Measurements from ENCODE around the gene PI4KA. TPM values are rescaled to one million over a fixed set of nuclear protein-coding genes. Genes with fewer than 3 reads are reported as not detected.

PI4KA gene
- 42.2 and 48.0 TPM in 2 replicates for polyA plus RNA-seq
- 67.2 and 83.7 TPM in 2 replicates for polyA minus RNA-seq

DNA sequence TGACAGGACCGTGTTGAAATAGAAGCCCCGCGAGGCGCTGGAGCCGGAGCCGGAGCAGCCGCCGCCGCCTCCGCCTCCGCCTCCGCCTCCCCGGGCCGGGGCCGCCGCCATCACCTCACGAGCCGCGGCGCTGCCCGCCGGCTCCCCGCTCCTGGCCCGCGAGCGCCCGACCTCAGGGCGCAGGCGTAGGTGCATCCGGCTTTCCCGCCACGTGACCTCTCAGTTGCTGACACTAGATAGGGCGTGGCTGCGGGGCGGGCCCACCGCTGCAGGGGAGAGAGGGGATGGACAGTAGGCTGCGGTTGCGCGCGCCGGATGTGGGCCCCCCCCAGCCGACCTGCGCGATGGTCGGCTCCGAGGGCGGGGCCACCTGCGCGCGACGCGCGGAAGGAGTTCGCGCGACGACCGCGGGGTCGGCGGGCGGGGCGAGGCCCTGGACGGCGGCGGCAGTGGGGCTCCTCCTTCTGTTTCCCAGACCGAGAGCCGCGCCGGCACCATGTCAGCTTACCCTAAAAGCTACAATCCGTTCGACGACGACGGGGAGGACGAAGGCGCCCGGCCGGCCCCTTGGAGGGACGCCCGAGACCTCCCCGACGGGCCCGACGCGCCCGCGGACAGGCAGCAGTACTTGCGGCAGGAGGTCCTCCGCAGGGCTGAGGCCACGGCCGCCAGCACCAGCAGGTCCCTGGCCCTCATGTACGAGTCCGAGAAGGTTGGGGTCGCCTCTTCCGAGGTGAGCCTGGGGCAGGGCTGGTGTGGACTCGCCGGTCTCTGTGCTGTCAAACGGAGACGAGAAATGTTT, at the start of gene PI4KA, which contains the start of gene SNAP29:
TSS of gene PI4KA (minus strand) at position 197 of the 802 bp plus-strand sequence. CDS start at position 111, 86 bp downstream.
TSS of gene SNAP29 (plus strand) at position 393 of the 802 bp plus-strand sequence. CDS start at position 497, 104 bp downstream.
- Histone ChIP-seq H3K9me2 (ENCODE audit: insufficient read depth, low read length) (no peaks in the 10 kb centered on the region), H3K4me2 (ENCODE audit: low read length) (peak within 1 kb of the TSS; percentile 66), H3F3A (ENCODE audit: insufficient read depth, low read length, poor library complexity, severe bottlenecking) (peaks cover 5% of the 10 kb centered on the region), H3K36me3 (ENCODE audit: insufficient read depth, low read length) (no peaks in the 10 kb centered on the region), H3K4me3 (ENCODE audit: low read length) (peak within 1 kb of the TSS; percentile 83), H3K27ac (ENCODE audit: low read length) (peak within 1 kb of the TSS; percentile 95), H3K9ac (ENCODE audit: low read length) (peak within 1 kb of the TSS; percentile 94), H4K20me1 (ENCODE audit: insufficient read depth) (no peaks in the 10 kb centered on the region), H3K79me2 (replicated peaks; ENCODE audit: insufficient read depth, low read length) (peaks cover 39% of the 10 kb centered on the region), H3K27me3 (ENCODE audit: insufficient read depth, low read depth, low read length) (no peaks in the 10 kb centered on the region), H2AFZ (ENCODE audit: low read depth, low read length) (peak within 1 kb of the TSS; percentile 100), H3K9me3 (ENCODE audit: low read length) (no peaks in the 10 kb centered on the region)
- TF ChIP-seq POLR2AphosphoS5 (IDR thresholded peaks at IDR 0.05) (peak; percentile 93), SMC3 (conservative IDR thresholded peaks at IDR 0.05; ENCODE audit: poor library complexity) (peak; percentile 36), RAD21 (conservative IDR thresholded peaks at IDR 0.05) (peak; percentile 27), EP300 (conservative IDR thresholded peaks at IDR 0.05; ENCODE audit: poor library complexity, severe bottlenecking) (peak; percentile 77), MXI1 (conservative IDR thresholded peaks at IDR 0.05; ENCODE audit: poor library complexity, severe bottlenecking) (peak; percentile 85), EZH2 (IDR thresholded peaks at IDR 0.05; ENCODE audit: borderline replicate concordance, insufficient read depth, low read length, poor library complexity, severe bottlenecking) (no peak), TAF1 (IDR thresholded peaks at IDR 0.05; ENCODE audit: low read depth) (no peak)
- TF ChIP-seq, protein P1, sequence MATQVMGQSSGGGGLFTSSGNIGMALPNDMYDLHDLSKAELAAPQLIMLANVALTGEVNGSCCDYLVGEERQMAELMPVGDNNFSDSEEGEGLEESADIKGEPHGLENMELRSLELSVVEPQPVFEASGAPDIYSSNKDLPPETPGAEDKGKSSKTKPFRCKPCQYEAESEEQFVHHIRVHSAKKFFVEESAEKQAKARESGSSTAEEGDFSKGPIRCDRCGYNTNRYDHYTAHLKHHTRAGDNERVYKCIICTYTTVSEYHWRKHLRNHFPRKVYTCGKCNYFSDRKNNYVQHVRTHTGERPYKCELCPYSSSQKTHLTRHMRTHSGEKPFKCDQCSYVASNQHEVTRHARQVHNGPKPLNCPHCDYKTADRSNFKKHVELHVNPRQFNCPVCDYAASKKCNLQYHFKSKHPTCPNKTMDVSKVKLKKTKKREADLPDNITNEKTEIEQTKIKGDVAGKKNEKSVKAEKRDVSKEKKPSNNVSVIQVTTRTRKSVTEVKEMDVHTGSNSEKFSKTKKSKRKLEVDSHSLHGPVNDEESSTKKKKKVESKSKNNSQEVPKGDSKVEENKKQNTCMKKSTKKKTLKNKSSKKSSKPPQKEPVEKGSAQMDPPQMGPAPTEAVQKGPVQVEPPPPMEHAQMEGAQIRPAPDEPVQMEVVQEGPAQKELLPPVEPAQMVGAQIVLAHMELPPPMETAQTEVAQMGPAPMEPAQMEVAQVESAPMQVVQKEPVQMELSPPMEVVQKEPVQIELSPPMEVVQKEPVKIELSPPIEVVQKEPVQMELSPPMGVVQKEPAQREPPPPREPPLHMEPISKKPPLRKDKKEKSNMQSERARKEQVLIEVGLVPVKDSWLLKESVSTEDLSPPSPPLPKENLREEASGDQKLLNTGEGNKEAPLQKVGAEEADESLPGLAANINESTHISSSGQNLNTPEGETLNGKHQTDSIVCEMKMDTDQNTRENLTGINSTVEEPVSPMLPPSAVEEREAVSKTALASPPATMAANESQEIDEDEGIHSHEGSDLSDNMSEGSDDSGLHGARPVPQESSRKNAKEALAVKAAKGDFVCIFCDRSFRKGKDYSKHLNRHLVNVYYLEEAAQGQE (IDR thresholded peaks at IDR 0.05; ENCODE audit: borderline replicate concordance), result no peak
- TF ChIP-seq, protein P2, sequence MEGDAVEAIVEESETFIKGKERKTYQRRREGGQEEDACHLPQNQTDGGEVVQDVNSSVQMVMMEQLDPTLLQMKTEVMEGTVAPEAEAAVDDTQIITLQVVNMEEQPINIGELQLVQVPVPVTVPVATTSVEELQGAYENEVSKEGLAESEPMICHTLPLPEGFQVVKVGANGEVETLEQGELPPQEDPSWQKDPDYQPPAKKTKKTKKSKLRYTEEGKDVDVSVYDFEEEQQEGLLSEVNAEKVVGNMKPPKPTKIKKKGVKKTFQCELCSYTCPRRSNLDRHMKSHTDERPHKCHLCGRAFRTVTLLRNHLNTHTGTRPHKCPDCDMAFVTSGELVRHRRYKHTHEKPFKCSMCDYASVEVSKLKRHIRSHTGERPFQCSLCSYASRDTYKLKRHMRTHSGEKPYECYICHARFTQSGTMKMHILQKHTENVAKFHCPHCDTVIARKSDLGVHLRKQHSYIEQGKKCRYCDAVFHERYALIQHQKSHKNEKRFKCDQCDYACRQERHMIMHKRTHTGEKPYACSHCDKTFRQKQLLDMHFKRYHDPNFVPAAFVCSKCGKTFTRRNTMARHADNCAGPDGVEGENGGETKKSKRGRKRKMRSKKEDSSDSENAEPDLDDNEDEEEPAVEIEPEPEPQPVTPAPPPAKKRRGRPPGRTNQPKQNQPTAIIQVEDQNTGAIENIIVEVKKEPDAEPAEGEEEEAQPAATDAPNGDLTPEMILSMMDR (IDR thresholded peaks at IDR 0.05; ENCODE audit: poor library complexity, severe bottlenecking), result peak; percentile 59

DNA sequence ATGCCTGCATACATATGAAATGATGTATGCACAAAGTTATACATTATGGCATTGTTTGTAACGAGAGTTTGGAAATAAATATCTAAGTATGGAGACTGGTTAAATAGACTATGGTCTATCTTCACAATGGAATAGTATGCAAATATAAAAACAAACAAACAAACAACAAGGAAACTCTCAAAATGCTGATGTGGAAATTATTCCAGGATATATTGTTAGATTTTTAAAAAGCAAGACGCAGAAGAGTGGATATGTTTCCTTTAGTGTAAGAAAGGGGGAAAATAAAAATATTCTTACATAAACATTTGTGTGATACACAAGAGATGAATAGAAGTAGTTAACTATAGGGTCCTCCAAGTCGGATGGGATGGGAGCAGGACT, 47.8 kb upstream of the PI4KA start:
- H2AFZ ChIP-seq (ENCODE audit: low read depth, low read length), result no peak overlapping the region
- no peaks in the 10 kb centered on the region for H3K9me2 ChIP-seq (ENCODE audit: insufficient read depth, low read length)

More for the DNA sequence above, 47.8 kb upstream of the PI4KA start:
- Histone ChIP-seq H3F3A (ENCODE audit: insufficient read depth, low read length, poor library complexity, severe bottlenecking) (no peaks in the 10 kb centered on the region), H3K79me2 (replicated peaks; ENCODE audit: insufficient read depth, low read length) (no peaks in the 10 kb centered on the region), H4K20me1 (ENCODE audit: insufficient read depth) (no peaks in the 10 kb centered on the region), H3K9me3 (ENCODE audit: low read length) (no peaks in the 10 kb centered on the region), H3K27ac (ENCODE audit: low read length) (no peak overlapping the region), H3K4me2 (ENCODE audit: low read length) (no peak overlapping the region), H3K9ac (ENCODE audit: low read length) (no peak overlapping the region), H3K27me3 (ENCODE audit: insufficient read depth, low read depth, low read length) (no peaks in the 10 kb centered on the region), H3K36me3 (ENCODE audit: insufficient read depth, low read length) (no peaks in the 10 kb centered on the region), H3K4me3 (ENCODE audit: low read length) (no peak overlapping the region)
- no peak for TF ChIP-seq SMC3 (conservative IDR thresholded peaks at IDR 0.05; ENCODE audit: poor library complexity)
- TF ChIP-seq, protein P1 (IDR thresholded peaks at IDR 0.05; ENCODE audit: borderline replicate concordance), result no peak
- TF ChIP-seq EZH2 (IDR thresholded peaks at IDR 0.05; ENCODE audit: borderline replicate concordance, insufficient read depth, low read length, poor library complexity, severe bottlenecking), result no peak
- no peak for TF ChIP-seq EP300 (conservative IDR thresholded peaks at IDR 0.05; ENCODE audit: poor library complexity, severe bottlenecking)
- no peak for TF ChIP-seq TAF1 (IDR thresholded peaks at IDR 0.05; ENCODE audit: low read depth)
- no peak for TF ChIP-seq MXI1 (conservative IDR thresholded peaks at IDR 0.05; ENCODE audit: poor library complexity, severe bottlenecking)
- TF ChIP-seq RAD21 (conservative IDR thresholded peaks at IDR 0.05), result no peak
- no peak for TF ChIP-seq POLR2AphosphoS5 (IDR thresholded peaks at IDR 0.05)
- TF ChIP-seq, protein P2 (IDR thresholded peaks at IDR 0.05; ENCODE audit: poor library complexity, severe bottlenecking), result no peak
